ENCODE data around the gene COL26A1. TPM values are rescaled to one million over a fixed set of nuclear protein-coding genes. Genes with fewer than 3 reads are reported as not detected.
"Not testable (repeated sequence)": the region's sequence is repeated elsewhere in the genome, so short reads cannot be mapped to it uniquely, and the experiment has no call there.

Gene COL26A1
- total RNA-seq, 1 donor from 2014 or later, result 0.09 TPM

DNA sequence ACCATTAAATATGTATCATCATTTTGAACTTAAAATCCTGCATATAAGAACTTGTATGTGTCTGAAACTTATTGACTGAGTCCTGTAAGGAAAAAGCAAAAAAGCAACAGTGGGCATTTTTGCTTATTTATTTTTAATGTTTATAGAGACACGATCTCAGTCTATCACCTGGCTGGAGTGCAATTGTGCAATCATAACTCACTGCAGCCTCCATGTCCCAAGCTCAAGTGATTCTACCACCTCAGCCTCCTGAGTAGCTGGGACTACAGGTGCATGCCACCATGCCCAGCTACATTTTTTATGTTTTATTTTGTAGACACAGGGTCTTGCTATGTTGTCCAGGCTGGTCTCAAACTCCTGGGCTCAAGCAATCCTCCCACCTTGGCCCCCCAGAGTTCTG is 234.2 kb downstream of the COL26A1 start:
- intact Hi-C loops (cut with DNase I), result no loop called here
- no peak for ATAC-seq
- no peak for DNase-seq (ENCODE audit: low spot score)

- ATAC-seq (no peak), DNase-seq (ENCODE audit: low spot score) (no peak)
- intact Hi-C loops (cut with DNase I), result no loop called here
These were observed 235.3 kb downstream of the COL26A1 start for GRCh38 chr7:101597941-101598340.

DNA sequence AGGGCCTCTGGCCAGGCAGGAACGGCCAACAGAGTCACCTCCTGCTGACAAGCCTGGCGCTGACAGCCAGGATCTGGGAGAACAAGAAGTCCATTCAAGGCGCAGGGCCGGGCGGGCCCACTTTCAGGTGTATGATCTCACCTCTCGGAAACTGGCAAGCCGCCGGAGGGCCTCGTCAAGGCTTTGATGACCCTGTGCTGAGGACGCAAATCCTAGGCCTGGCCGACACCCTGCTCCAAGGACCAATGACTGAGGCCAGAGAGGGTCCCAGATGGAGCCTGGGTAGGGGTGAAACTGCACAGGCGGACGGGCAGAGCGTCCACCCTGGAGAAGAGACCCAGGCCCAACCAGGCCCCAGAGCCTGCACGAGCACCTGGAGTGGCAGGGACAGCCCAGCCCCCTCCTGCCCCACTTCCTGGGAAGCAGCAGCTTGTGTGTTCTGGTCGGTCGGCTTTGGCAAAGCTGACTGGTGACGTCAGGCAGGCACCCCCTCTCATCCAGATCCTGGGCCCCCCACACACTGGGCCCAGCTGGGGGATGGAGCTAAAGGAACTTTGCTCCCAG is 235.8 kb downstream of the COL26A1 start:
- ATAC-seq (no peak), DNase-seq (ENCODE audit: low spot score) (no peak)
- intact Hi-C loops (cut with DNase I), result no loop called here

- ATAC-seq, result peak; percentile 23
- DNase-seq (ENCODE audit: low spot score), result no peak
- intact Hi-C loops (cut with DNase I), result no loop called here
These were observed 236.5 kb downstream of the COL26A1 start for GRCh38 chr7:101598986-101599771.

GRCh38 chr7:101599787-101600186 is 237.1 kb downstream of the COL26A1 start:
- no peak for DNase-seq (ENCODE audit: low spot score)
- intact Hi-C loops (cut with DNase I), result loop anchor here (5.0 kb wide), 1 partner anchor 673 kb away; no protein-coding TSS in a partner anchor
- no peak for ATAC-seq

- no peak for ATAC-seq
- intact Hi-C loops (cut with DNase I), result loop anchor here (5.0 kb wide), 1 partner anchor 670 kb away; no protein-coding TSS in a partner anchor
- DNase-seq (ENCODE audit: low spot score), result no peak
These were observed 239.4 kb downstream of the COL26A1 start for GRCh38 chr7:101602082-101602481.

- intact Hi-C loops (cut with DNase I), result loop anchor here (5.0 kb wide), 1 partner anchor 670 kb away; no protein-coding TSS in a partner anchor
- ATAC-seq (peak; percentile 91), DNase-seq (ENCODE audit: low spot score) (peak; percentile 90)
These were observed 240.0 kb downstream of the COL26A1 start for GRCh38 chr7:101602484-101603241.

DNA sequence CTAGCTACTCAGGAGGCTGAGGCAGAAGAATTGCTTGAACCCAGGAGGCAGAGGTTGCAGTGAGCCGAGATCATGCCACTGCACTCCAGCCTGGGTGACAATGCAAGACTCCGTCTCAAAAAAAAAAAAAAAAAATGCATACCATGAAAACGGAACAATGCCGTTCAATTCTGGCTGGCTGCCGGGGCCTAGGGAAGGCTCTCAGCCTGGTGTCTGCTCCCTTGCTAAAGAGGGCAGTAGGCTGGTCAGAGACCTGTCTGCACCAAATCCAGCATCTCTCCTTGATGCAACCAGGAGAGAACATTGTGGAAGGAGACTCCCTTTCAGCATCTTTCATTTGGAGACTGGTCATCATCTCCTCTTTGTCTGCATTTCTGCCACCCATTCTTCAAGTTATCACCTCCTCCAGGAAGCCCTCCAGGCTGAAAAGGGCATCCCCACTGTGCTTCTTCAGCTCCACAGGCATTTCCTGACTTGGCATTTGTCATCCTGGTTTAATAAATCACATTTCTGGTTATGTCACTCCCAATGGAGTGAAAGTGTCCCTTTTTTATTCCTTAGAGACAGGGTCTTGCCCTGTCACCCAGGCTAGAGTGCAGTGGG is 241.8 kb downstream of the COL26A1 start:
- no peak for ATAC-seq
- DNase-seq (ENCODE audit: low spot score), result no peak
- intact Hi-C loops (cut with DNase I), result loop anchor here (5.0 kb wide), 1 partner anchor 668 kb away; no protein-coding TSS in a partner anchor

GRCh38 chr7:101604934-101605332 is 242.3 kb downstream of the COL26A1 start:
- intact Hi-C loops (cut with DNase I), result loop anchor here (5.0 kb wide), 2 partner anchors 667 to 1518 kb away; partner anchors contain the start of gene COPS6
- ATAC-seq, result not testable (repeated sequence)

GRCh38 chr7:101605611-101606497 is 243.2 kb downstream of the COL26A1 start:
- intact Hi-C loops (cut with DNase I), result loop anchor here (5.0 kb wide), 1 partner anchor 1519 kb away; the partner anchor contains the start of gene COPS6
- DNase-seq (ENCODE audit: low spot score), result no peak

More at GRCh38 chr7:101604934-101605332, 242.3 kb downstream of the COL26A1 start:
- not testable (repeated sequence) for DNase-seq (ENCODE audit: low spot score)

DNA sequence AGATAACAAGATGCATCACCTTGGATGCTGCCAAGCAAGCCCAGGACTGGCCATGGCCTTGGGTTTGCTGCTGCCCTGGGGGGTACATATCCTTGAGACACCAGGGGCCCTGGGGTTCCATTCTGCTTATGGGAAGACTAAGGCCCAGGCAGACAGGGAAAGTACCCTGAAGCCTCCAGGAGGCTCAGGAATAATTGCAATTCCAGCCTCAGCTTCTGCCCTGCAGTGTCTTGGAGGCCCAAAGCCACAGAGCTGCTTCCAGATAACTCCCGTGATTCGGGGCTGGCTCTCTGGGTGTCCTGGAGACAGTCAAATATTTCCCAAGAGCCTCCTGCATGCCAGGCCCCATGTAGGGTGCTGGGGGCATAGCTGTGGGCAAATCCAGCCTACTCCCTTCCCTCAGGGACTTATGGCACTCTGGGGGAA is 243.8 kb downstream of the COL26A1 start:
- intact Hi-C loops (cut with DNase I), result loop anchor here (5.0 kb wide), 1 partner anchor 1519 kb away; the partner anchor contains the start of gene COPS6
- ATAC-seq, result no peak
- no peak for DNase-seq (ENCODE audit: low spot score)

More at GRCh38 chr7:101605611-101606497, 243.2 kb downstream of the COL26A1 start:
- no peak for ATAC-seq

Other genes with a start within 250 kb of the COL26A1 start
- 7.0 TPM for gene SERPINE1, start 235.8 kb upstream of the COL26A1 start, total RNA-seq
- 22.1 TPM for gene AP1S1, start 208.4 kb upstream of the COL26A1 start, total RNA-seq
- gene VGF, start 197.3 kb upstream of the COL26A1 start, total RNA-seq, result not detected
- not detected for gene NAT16, start 182.6 kb upstream of the COL26A1 start, total RNA-seq
- not detected for gene MOGAT3, start 161.8 kb upstream of the COL26A1 start, total RNA-seq
- gene PLOD3, start 145.3 kb upstream of the COL26A1 start, total RNA-seq, result 89.7 TPM
- 44.3 TPM for gene ZNHIT1, start 144.7 kb upstream of the COL26A1 start, total RNA-seq
- gene CLDN15, start 125.1 kb upstream of the COL26A1 start, total RNA-seq, result 17.4 TPM
- 231 TPM for gene FIS1, start 117.8 kb upstream of the COL26A1 start, total RNA-seq
- gene IFT22, start 41.1 kb upstream of the COL26A1 start, total RNA-seq, result 18.8 TPM

Data from sciatic nerve (tissue), 2 donors.